Fibroblast of lung (primary cell): Measurements from ENCODE around the gene SPATA46.

ENCODE experiments used
- EZH2 ChIP-seq: IDR thresholded peaks from 2 replicates; pipeline ENCODE4 v1.5.1; 2012; ENCODE audit warnings: low read length, control low read depth, mild to moderate bottlenecking; ENCODE audit errors: missing control alignments
- TF ChIP-seq, protein P1 (sequence below), 2 donors: IDR thresholded peaks in 1 of 2; conservative IDR thresholded peaks in 1 of 2; 1 replicate in 1 of 2; 2 replicates in 1 of 2; pipeline ENCODE4 v1.5.1; 2011 to 2012; ENCODE audit warnings: low read length in 2 of 2, control low read depth in 1 of 2, inconsistent platforms in 1 of 2, low read depth in 1 of 2, mild to moderate bottlenecking in 1 of 2

DNA sequence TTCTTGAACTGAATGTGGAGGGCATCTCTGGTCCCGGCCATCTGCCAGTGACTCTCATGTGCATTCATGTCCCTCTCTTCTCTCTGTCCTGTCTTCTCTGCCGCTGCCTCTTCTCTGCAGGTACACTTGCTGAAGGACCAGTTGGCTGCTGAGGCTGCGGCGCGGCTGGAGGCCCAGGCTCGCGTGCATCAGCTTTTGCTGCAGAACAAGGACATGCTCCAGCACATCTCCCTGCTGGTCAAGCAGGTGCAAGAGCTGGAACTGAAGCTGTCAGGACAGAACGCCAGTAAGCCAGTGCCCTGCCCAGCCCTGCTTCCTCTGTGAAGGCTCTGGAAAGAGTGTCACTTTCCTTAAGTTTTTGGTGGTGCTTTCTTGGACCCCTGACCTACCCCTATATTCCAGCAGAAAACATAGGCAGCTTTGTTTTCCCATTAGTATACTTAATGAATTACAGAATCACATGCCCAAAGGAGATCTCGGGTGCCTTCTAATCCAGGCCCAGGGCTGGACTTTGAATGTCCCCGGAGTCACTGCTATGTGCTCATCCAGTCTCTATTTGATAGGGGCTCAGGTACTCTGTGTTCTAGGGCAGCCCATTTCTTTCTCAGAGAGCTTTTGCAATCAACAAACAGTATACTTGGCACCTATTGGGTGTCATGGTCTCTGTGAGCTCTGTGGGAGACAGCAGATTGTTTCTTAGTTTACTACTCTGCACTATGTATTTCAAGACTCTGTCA is 11.2 kb downstream of the SPATA46 start:
- TF ChIP-seq, protein P1, sequence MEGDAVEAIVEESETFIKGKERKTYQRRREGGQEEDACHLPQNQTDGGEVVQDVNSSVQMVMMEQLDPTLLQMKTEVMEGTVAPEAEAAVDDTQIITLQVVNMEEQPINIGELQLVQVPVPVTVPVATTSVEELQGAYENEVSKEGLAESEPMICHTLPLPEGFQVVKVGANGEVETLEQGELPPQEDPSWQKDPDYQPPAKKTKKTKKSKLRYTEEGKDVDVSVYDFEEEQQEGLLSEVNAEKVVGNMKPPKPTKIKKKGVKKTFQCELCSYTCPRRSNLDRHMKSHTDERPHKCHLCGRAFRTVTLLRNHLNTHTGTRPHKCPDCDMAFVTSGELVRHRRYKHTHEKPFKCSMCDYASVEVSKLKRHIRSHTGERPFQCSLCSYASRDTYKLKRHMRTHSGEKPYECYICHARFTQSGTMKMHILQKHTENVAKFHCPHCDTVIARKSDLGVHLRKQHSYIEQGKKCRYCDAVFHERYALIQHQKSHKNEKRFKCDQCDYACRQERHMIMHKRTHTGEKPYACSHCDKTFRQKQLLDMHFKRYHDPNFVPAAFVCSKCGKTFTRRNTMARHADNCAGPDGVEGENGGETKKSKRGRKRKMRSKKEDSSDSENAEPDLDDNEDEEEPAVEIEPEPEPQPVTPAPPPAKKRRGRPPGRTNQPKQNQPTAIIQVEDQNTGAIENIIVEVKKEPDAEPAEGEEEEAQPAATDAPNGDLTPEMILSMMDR (conservative IDR thresholded peaks at IDR 0.05 in 1 of 2, IDR thresholded peaks at IDR 0.05 in 1 of 2; ENCODE audit: low read depth in 1 of 2, low read length in 2 of 2), result no peak
- TF ChIP-seq EZH2, result no peak
